Measurements from ENCODE around the gene ROPN1.

- TF ChIP-seq POLR2A (IDR thresholded peaks at IDR 0.05) = no peak
- TF ChIP-seq, protein P1, sequence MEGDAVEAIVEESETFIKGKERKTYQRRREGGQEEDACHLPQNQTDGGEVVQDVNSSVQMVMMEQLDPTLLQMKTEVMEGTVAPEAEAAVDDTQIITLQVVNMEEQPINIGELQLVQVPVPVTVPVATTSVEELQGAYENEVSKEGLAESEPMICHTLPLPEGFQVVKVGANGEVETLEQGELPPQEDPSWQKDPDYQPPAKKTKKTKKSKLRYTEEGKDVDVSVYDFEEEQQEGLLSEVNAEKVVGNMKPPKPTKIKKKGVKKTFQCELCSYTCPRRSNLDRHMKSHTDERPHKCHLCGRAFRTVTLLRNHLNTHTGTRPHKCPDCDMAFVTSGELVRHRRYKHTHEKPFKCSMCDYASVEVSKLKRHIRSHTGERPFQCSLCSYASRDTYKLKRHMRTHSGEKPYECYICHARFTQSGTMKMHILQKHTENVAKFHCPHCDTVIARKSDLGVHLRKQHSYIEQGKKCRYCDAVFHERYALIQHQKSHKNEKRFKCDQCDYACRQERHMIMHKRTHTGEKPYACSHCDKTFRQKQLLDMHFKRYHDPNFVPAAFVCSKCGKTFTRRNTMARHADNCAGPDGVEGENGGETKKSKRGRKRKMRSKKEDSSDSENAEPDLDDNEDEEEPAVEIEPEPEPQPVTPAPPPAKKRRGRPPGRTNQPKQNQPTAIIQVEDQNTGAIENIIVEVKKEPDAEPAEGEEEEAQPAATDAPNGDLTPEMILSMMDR (IDR thresholded peaks at IDR 0.05) = no peak
Measured at GRCh38 chr3:123941121-123941520, 50.8 kb downstream of the ROPN1 start.

All from Peyer's patch (tissue), 4 donors.